PC-9 (cell line): Measurements from ENCODE around the gene ZNF724. TPM values are rescaled to one million over a fixed set of nuclear protein-coding genes. Genes with fewer than 3 reads are reported as not detected.

Experiments
- BruUV-seq: library from RNA; stranded (reverse); fragments of 400-500 nt; replicated peaks from 2 replicates; lab custom pipeline; 2021; lab: Mats Ljungman, UMichigan
- CTCF ChIA-PET: fragments of 300-600 bp; sonication (Branson Sonifier 250); formaldehyde crosslinking; loops from one replicate; lab custom pipeline; 2022; ENCODE audit warnings: antibody characterized with exemption; lab: Charles Lee
- POLR2A ChIA-PET: fragments of 300-600 bp; sonication (Branson Sonifier 250); formaldehyde crosslinking; loops from one replicate; lab custom pipeline; 2022; ENCODE audit warnings: antibody characterized with exemption; ENCODE audit not compliant: unreplicated experiment; lab: Charles Lee
- DNase-seq, 2 experiments: peaks; one replicate each; pipeline versions ENCODE4 v3.0.0 to v3.0.0-alpha.2; 2015 to 2022; ENCODE audit warnings: mixed read lengths in 1 of 2
- H2AFZ ChIP-seq: fragments of 200-600 bp; sonication (generic); 2 replicates; pipeline ENCODE4 v1.8.1; 2017; ENCODE audit warnings: antibody characterized with exemption
- H3F3A ChIP-seq: fragments of 200-600 bp; sonication (generic); 2 replicates; pipeline ENCODE4 v1.8.1; 2017; ENCODE audit warnings: antibody characterized with exemption, mild to moderate bottlenecking, low read depth; ENCODE audit not compliant: insufficient read depth
- H3K27ac ChIP-seq: fragments of 200-600 bp; sonication (generic); 2 replicates; pipeline ENCODE4 v1.6.1; 2016; ENCODE audit warnings: mixed run types
- H3K27me3 ChIP-seq: fragments of 200-600 bp; sonication (generic); 2 replicates; pipeline ENCODE4 v1.6.1; 2016; ENCODE audit warnings: low read depth, mixed run types; ENCODE audit not compliant: insufficient read depth
- H3K36me3 ChIP-seq: fragments of 200-600 bp; sonication (generic); 2 replicates; pipeline ENCODE4 v1.6.1; 2016; ENCODE audit warnings: low read depth, mixed run types
- H3K4me1 ChIP-seq: fragments of 200-600 bp; sonication (generic); replicated peaks from 2 replicates; pipeline ENCODE4 v1.6.1; 2016; ENCODE audit warnings: mixed run types; ENCODE audit not compliant: insufficient read depth
- H3K4me2 ChIP-seq: fragments of 200-600 bp; sonication (generic); 2 replicates; pipeline ENCODE4 v1.6.1; 2017; ENCODE audit warnings: mixed run types
- H3K4me3 ChIP-seq: fragments of 200-600 bp; sonication (generic); 2 replicates; pipeline ENCODE4 v1.6.1; 2016; ENCODE audit warnings: mixed run types
- H3K79me2 ChIP-seq: fragments of 200-600 bp; sonication (generic); 2 replicates; pipeline ENCODE4 v1.6.1; 2017; ENCODE audit warnings: low read depth, mixed run types
- H3K9me2 ChIP-seq: fragments of 200-600 bp; sonication (generic); 2 replicates; pipeline ENCODE4 v1.8.1; 2017; ENCODE audit warnings: mild to moderate bottlenecking; ENCODE audit not compliant: insufficient read depth
- H3K9me3 ChIP-seq: fragments of 200-600 bp; sonication (generic); 2 replicates; pipeline ENCODE4 v1.8.1; 2016; ENCODE audit warnings: low read depth; ENCODE audit not compliant: insufficient read depth
- H4K20me1 ChIP-seq: fragments of 200-600 bp; sonication (generic); 2 replicates; pipeline ENCODE4 v1.8.1; 2017; ENCODE audit not compliant: insufficient read depth
- EZH2 ChIP-seq: fragments of 200-600 bp; sonication (generic); IDR thresholded peaks from 2 replicates; pipeline ENCODE4 v1.8.0; 2017; ENCODE audit warnings: antibody characterized with exemption, low read depth
- intact Hi-C: fragments of 100-400 bp; cut with micrococcal nuclease; formaldehyde crosslinking; loops from one replicate; pipeline ENCODE4 v1.10.0; 2022; ENCODE audit not compliant: unreplicated experiment
- total RNA-seq: library from RNA; stranded (reverse); gene quantifications from 2 replicates; pipeline ENCODE4 v1.2.3, GENCODE V29; 2021
- TF ChIP-seq, protein P1 (sequence below): fragments of 200-600 bp; sonication (generic); conservative IDR thresholded peaks from 2 replicates; pipeline ENCODE4 v1.6.1; 2017; ENCODE audit warnings: mixed run types, antibody characterized with exemption, mild to moderate bottlenecking, moderate library complexity

ZNF724 gene
- total RNA-seq, 1 experiment from 2014 or later = 8.7 TPM

DNA sequence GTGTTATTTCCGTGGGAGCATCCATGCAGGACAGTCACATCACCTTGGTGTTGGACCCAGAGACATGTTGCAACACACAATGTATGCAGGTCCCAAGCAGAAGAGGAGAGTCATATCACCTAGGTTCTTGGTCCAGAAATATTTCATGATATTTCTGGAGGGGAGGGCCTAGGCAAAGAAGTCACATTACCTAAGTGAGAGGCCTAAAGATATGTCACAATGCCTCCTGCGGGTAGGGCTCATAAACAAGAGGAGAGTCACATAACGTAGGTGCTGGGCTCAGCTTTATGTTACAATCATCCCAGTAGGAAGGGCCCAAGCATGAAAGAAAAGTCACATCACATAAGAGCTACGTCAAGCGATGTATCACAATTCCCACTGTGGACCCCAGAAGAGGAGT lies 10.8 kb upstream of the ZNF724 start:
- ChIA-PET CTCF (no interaction called here), POLR2A (no interaction called here)
- Histone ChIP-seq H3K4me1 (no peaks in the 10 kb centered on the region), H3K4me2 (no peak overlapping the region), H3K9me2 (no peaks in the 10 kb centered on the region), H3F3A (0 out of 2 replicates have a peak, but pooled peaks cover 4% of the 10 kb centered on the region), H3K4me3 (no peak overlapping the region), H3K36me3 (peaks cover 13% of the 10 kb centered on the region; the same call in 1 of the 2 replicates), H3K79me2 (no peaks in the 10 kb centered on the region), H3K9me3 (no peaks in the 10 kb centered on the region), H3K27ac (no peak overlapping the region), H4K20me1 (no peaks in the 10 kb centered on the region), H3K27me3 (no peaks in the 10 kb centered on the region), H2AFZ (no peak overlapping the region)
- no TSS peak for BruUV-seq
- DNase-seq = no peak
- TF ChIP-seq, protein P1, sequence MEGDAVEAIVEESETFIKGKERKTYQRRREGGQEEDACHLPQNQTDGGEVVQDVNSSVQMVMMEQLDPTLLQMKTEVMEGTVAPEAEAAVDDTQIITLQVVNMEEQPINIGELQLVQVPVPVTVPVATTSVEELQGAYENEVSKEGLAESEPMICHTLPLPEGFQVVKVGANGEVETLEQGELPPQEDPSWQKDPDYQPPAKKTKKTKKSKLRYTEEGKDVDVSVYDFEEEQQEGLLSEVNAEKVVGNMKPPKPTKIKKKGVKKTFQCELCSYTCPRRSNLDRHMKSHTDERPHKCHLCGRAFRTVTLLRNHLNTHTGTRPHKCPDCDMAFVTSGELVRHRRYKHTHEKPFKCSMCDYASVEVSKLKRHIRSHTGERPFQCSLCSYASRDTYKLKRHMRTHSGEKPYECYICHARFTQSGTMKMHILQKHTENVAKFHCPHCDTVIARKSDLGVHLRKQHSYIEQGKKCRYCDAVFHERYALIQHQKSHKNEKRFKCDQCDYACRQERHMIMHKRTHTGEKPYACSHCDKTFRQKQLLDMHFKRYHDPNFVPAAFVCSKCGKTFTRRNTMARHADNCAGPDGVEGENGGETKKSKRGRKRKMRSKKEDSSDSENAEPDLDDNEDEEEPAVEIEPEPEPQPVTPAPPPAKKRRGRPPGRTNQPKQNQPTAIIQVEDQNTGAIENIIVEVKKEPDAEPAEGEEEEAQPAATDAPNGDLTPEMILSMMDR = no peak
- TF ChIP-seq EZH2 = no peak
- intact Hi-C loops = no loop called here

DNA sequence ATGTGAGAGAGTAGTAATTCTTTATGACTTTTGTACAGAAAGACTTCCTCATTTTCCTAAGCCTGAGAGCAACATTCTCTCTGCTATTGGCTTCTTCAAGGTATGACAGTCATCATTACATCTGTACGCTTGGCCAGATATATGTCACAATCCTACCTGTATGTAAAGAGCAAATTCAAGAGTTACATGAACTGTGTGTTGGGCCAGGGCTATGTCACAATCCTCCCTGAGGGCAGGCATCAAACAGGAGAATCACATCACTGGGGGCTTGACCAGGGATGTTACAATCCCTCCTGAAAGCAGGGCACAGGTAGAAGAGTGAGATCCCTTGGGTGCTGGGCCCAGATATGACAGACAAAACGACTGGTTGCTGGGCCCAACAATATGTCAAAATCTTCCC lies 9.8 kb upstream of the ZNF724 start:
- POLR2A ChIA-PET = no interaction called here
- no peak for DNase-seq
- no peak for TF ChIP-seq EZH2
- TF ChIP-seq, protein P1 = no peak
- intact Hi-C loops = no loop called here
- H2AFZ ChIP-seq = no peak overlapping the region
- no TSS peak for BruUV-seq
- no peaks in the 10 kb centered on the region for H3K9me2 ChIP-seq
- no peak overlapping the region for H3K4me3 ChIP-seq
- H4K20me1 ChIP-seq = no peaks in the 10 kb centered on the region
- 0 out of 2 replicates have a peak, but pooled peaks cover 4% of the 10 kb centered on the region for H3F3A ChIP-seq
- H3K27me3 ChIP-seq = no peaks in the 10 kb centered on the region
- H3K4me1 ChIP-seq = no peaks in the 10 kb centered on the region
- no peak overlapping the region for H3K4me2 ChIP-seq
- no peaks in the 10 kb centered on the region for H3K9me3 ChIP-seq
- peaks cover 13% of the 10 kb centered on the region; the same call in 1 of the 2 replicates for H3K36me3 ChIP-seq
- H3K79me2 ChIP-seq = no peaks in the 10 kb centered on the region
- H3K27ac ChIP-seq = no peak overlapping the region
- CTCF ChIA-PET = no interaction called here

DNA sequence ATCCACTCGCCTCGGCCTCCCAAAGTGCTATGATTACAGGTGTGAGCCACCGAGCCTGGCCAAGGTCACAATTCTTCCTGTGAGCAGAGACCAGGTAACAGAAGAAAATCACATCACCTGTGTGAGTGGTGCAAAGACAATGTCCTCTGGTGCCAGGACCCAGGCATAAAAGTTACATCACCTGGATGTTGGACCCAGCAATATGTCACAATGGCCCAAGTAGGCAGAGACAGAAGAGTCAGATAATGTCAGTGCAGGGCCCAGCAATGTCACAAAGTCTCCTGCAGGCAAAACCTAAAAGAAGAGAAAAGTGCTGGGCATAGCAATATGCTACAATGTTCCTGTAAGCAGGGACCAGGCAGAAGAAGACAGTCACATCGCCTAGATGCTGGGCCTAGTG lies 5.5 kb upstream of the ZNF724 start:
- no peaks in the 10 kb centered on the region for H3K79me2 ChIP-seq
- H3F3A ChIP-seq = peaks cover 13% of the 10 kb centered on the region
- no peak overlapping the region for H3K4me2 ChIP-seq
- no peak overlapping the region for H3K27ac ChIP-seq
- H3K4me1 ChIP-seq = no peaks in the 10 kb centered on the region
- no peaks in the 10 kb centered on the region for H3K9me3 ChIP-seq
- BruUV-seq = no TSS peak
- no peaks in the 10 kb centered on the region for H3K27me3 ChIP-seq
- ChIA-PET CTCF (no interaction called here), POLR2A (no interaction called here)
- H3K9me2 ChIP-seq = no peaks in the 10 kb centered on the region
- H4K20me1 ChIP-seq = no peaks in the 10 kb centered on the region
- no peak for TF ChIP-seq EZH2
- TF ChIP-seq, protein P1 = no peak
- H3K36me3 ChIP-seq = peaks cover 8% of the 10 kb centered on the region; the same call in 1 of the 2 replicates
- no peak for DNase-seq
- H3K4me3 ChIP-seq = no peak overlapping the region
- no peak overlapping the region for H2AFZ ChIP-seq
- intact Hi-C loops = no loop called here
